NOMO-1 treated with dmso at 0.1 percent for 144 hours (cell line): ENCODE data around the gene ATP4B.

Experiments
- DNase-seq: peaks from one replicate; lab custom pipeline; 2025; ENCODE audit not compliant: unreplicated experiment; lab: John Stamatoyannopoulos, UW

The ATP4B gene

DNA sequence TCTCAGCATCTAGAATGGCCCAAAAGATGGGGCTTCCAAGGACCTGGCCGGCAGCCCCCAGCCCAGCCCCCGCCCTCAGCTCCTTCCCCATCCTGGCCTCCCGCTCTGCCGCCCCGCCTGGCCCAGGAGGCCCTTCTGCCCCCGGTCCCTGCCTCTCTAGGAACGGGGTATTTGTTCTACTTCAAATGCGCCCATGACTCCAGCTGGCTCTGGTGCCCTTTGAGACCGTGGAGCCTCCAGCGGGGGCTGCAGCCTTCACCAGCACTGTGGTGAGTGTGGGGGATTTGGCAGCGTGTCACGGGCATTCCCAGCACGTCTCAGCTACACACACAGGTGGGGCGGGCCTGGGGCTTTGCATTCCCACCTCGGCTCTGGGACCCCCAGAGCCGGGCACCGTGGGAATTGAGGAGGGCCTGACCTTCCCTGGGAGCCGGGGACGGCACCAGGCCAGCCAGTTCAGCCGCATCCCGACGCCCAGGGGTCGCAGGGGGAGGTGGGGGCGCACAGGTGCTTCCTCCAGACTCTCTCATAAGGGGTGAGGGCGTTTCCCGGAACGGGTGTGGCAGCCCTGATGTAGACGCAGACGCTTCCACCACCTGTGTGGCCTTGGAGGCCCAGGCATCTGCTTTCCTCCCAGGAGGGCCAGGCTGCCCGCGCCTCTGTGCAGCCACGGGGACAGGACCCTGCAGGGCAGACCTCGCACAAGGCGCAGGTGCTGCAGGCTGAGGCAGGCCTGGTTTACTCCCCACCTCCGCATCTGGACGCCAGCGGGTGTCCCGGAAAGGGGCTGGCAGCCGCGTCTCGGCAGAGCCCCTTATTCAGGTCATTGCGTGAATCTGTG is 947 bp downstream of the ATP4B start:
- no peak for DNase-seq

DNA sequence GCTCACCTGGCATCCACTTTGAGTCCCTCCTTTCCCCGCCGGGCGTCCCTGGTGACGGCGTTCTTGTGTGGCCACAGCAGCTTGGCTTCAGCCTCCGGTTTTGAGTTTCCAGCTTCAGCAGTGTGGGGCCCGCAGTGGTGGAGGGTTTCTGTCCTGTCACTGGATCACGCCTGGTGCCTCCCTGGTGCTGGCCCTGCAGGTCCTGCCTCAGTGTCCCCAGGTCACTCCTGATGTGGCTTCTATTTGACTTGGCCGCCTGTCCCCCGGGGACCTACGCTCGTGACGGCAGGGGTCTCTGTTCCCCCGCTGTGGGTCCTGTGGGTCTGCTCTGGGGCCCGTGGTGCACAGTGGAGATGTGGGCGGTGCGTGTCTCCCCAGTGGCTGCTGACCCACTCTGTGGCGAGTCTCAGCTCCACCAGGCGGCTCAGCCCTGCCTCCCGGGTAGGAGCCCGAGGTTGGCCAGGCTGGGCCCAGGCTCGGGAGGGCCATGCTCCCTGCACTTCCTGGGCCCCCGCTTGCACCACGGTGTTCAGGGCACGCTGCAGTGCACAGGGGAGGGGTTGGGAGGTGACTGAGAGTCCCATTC is 1.9 kb downstream of the ATP4B start:
- DNase-seq, result no peak

DNA sequence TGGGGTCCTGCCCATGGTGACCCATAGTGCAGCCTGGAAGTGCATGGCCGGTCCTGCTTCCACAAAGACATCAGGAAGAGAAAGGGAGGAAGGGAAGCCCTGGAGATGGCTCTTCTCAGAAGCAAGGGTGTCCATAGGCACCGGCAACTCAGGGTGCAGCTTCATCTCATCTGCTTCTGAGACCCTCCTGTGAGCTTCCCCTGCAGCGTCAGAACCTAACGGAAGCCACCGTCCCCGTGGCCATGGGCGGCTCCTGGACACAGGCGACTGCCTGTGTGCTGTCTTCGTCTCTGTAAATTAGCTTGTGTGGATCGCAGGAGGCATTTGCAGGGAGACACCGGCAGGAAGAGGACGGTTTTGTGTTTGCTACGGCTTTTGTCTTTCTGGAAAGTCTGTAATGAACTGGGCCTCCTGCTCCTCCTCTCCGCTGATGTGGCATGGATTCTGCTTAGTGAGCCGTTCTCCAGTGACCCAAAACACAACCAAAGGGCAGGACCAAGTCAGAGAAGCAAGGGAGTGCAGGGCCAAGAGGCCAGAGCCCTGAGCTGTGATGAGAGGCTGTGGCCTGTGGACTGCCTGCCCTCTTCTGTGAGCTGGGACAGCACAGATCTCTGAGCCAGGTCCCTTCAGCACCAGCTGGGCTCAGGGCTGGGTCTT is 2.5 kb downstream of the ATP4B start:
- DNase-seq, result no peak

DNA sequence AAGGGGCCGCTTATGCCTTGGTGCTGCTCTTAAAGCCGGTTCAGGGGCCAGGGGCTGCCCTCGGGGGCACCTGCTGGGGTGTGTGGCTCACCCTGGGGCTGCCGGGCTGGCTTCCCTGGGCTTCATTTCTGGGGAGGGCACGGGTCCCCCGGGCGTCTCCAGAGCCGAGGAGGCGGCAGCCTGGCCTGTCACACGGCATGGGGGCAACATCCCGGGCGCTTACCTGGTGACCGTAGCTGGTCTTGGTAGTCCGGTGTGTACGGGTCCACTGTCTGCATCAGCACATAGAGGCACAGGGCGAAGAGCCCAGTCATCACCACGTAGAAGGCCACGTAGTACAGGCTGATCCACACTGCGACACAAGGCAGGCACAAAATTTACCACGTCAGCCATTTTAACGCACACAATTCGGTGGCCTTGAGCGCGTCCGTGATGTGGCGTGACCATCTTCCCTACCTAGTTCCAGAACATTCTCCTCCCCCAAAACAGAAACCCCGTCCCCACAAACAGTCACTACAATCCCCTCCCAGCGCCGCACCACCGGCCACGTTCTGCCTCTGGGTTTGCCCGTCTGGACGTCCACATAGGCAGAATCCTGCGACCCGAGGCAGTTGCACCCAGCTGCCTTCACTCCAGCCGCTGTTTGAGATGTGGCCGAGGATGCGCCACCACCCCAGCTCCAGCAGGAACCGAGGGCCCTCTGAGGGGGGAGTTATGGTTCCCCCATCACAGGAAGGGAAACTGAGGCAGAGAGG is 3.2 kb downstream of the ATP4B start:
- no peak for DNase-seq

DNA sequence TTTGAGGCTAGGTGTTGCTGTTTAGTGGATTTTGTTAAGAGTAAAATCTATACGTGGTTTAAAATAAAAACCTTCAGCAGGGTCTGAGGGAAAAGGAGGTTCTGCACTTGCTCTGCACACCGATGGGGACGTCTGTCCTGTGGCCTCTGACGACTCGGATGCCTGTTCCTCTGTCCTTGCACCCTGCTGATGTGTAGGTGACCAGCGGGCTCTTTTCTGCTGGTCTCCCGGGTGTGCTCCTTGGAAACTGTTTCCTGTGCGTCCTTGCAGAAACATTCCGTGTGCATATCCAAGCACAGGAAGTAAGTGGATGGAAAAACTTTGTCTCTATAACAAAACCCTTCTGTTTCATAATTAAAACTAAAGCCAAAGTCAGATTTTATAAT is 3.8 kb downstream of the ATP4B start:
- no peak for DNase-seq

DNA sequence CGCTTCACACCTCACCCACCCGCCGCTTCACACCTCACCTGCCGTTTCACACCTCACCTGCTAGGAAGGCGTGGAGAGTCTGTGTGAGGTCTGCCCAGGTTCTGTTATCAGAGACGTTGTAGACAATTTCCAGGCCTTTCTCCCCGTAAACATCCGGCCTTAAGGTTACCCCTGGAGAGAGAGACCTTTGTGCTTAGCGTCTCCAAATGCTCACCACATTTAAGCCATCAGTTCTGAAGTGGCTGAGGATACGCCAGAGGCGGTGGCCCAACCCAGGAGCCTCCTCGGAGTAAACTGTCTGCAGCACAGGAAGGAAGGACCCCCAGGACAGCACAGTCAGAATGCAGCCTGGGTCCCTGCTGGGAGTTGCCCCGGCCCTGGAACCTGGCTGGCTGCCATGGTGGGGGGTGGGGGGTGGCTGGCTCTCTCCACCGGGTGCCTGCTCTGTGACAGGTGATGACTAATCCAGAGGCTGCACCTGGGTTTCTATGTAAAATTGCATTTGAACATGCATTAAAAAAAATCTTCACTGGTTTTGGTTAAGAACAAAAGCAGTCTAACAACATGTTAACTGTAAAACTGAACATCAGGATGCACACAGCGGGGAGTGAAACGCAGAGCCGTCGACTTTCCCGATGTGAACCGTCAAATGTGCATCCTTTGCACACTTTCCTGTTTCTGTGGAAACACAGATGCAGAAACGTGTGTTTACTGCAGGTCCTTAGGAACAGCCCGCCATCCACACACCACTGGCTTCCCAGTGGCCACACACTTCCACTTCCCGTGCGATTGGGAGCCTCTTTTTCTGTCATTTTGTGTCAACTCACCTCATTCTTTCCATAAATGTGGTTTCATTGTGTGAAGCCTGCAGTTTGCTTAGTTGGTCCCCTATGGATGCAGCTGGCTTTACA is 4.5 kb downstream of the ATP4B start:
- DNase-seq, result no peak

DNA sequence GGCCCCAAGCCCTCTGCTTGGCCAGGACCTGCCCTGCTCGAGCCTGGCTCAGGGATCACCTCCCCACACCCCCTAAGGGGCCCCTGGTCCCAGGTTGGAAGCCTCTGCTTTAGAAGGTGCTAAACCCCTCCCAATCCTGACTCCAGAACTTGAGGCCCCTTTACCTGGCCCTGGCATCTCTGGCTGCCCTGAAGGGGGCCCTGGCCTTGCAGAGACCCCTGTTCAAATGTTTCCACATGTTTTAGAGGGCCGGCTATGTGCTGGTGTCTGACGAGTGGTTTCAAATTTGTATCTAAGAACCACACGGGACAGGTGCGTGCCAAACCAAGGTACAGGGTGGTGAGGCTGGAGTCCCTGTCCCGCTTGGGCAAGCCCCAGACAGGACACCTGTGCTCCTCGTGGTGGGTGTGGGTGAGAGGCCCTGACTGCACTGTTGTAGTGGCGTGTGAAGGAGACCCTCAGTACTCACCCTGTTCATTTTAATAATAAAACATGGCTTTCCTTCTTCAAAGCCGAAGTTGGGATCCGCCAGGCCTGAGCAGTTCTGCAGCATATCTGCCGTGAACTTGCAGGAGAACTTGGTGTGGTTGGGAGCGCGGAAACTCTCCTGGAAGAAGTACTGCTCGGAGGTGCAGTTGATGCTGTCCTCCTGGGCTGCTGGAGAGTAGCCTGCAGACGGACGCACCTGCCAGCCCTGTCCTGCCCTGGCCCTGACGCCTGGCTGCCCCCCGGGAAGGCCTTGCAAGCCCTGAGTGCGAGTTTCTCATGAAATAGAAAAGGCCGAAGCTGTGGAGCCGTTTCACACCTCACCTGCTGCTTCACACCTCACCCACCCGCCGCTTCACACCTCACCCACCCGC is 5.4 kb downstream of the ATP4B start:
- no peak for DNase-seq

DNA sequence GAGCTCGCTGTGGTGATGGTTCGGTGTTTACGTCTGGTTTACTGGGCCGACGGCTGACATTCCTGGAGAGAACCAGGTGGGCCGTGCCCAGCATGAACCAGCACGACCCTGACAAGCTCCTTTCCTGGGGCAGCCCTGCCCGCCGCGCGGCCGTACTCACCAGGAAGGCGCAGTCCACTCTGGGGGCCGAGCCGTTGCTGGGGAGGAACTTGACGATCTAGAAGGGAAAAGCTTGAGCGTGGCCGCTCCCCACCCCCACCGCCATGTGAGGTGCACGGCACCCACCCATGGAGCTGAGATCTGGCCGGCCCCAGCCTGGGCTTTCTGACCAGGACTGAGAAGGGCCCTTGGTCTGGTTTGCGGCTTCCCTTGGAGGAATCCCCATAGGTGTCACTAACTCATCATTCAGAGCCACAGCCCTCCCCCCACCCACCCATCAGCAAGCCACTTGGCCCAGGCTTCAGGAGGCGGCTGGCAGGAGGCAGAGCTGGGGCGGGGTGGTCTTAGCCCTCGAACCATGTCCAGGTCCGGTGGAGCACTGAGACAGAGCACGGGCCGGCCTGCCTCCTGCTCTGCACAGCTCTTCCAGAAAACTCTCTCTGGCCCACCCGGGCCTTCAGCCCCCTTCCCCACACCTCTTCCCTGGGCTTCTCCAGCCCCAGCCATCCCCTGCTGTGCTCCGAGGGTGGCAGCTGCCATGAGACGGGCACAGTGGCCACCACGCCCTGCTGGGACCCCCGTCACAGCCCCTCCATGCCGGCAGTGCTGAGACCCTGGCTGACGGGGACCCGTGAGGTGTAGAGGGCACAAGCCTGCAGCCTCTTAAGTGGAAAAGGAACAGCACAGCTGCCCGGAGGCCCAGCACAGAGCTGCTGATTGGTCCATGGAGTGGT is 6.2 kb downstream of the ATP4B start:
- no peak for DNase-seq

DNA sequence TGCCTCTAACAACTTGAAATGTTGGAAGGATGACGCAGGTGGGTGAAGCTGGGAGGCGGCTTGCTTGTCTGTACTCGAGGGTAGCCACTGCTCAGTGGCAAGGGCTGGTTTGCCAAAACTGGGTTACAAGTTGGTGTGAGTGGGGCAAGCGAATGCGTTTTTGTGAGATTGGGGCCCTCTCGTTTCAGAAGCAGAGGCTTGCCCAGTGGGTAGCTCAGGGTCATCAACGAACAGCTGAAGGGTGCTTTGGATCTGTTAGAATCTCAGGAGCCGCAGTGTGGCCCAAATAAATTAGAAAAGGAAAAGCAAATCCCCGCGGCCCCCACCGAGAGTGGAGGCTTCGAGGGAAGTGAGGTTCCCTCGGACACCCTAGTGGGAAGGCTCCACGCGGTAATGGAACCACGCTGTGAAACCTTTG is 7.3 kb downstream of the ATP4B start:
- DNase-seq, result no peak

DNA sequence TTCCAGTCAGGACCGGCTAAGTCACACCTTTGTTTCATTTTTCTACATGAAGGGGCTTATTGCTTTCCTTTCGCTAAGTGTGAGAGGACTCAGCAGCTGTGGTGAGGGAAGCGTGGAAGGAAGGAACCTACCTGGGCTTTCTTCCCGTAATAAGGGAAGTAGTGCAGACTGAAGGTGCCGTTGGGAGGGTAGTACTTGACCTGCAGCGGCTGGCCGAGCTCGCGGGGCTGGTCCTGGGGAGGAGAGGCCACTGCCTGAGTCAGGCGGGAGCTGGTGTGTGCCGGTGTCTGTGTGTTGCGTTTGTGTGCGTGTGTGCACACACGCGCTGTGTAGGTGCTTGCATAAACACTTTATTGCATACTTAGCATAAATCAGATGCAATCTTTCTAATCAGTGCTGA is 7.7 kb downstream of the ATP4B start:
- no peak for DNase-seq

DNA sequence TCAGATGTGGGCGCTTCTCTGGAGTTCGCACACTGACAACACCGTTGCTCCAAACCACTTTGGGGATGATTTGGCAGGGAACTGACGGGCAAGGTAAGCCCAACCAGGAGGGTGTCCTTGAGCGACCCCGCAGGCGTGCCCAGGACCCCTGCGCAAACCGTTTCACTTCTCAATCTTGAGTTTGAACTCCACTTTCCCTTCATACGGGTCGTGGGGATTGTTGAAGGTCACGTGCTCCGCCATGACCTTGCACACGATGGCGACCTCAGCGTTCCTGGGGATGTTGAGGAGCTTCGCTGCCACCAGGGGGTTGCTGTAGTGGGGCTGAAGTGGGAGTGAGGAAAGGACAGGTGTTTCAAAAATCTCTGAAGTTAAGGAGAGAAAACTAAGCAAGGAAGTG is 8.8 kb downstream of the ATP4B start:
- DNase-seq, result no peak

DNA sequence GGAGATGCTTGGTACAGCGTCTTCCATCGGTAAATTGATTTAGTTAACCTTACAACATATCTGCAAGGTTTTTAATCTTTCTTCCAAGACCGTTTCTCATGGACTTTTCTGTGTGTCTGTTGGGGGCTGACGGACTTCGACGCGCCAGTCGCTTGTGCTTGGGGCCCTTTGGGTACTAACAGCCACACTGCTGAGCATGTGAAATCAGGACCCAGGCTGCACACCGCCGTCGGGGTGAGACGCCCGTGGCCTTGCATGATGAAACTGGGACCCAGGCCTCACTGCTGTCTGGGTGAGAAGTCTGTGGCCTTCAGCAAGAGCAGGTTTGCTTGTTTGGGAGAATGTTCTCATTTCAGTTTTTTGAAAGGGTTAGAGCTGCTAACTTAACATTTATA is 9.8 kb downstream of the ATP4B start:
- no peak for DNase-seq

DNA sequence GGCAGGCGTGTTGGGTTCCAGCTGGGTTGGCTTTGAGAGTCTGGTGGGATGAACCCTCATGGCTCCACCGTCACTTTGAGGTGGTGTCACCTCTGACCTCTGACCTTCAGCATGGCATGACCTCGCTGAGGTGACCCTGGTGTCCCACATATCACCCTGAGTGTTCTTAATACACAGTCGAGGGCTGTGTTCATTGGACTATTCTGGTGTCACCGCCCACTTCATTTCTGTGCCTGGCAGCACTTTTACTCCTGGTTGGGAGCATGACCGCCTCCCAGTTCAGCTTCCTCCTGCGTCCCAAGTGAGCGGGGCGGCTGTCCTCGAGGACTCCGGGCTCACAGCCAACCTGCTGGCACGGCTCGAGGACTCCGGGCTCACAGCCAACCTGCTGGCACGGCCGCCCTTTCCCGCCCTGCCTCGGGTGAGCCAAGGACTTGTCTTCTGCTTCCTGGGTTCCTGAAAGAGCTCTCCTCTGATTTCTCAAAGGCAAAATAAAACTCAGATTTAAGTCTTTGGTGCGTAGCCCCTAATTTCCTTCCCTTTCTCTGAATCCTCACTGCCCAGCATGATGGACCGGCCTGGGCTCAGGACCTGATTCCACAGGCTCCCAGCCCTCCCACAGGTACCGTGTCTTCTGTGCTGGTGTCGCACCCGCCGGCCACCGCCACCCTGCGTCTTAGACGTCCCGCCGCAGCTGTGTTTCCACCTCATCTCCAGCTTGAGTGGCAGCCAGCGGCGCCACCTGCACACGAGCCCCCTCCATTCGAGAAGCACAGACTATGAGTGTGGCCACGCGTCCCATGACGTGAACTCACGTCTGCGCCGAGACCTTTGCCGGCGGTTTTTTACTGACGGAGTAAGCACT is 10.4 kb downstream of the ATP4B start:
- DNase-seq, result no peak

DNA sequence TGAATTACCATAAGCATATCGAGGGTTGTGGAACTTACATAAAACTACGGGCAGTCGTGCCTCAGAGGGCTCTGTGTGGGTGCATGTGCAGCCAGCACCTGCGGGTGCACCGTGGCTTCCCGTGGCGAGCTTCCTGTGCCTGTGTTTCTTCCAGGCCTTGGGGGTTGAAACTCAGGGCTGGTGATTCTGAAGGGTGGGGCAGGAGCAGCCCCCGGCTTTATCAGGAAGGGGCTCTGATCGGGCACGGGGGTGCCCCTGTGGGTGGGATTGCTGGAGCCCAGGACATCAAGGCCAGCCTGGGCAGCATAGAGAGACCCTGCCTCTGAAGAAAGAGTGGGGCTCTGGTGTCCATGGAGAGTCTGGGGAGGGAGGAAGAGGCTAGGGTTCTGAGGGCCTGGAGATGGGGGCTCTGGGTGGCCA is 11.1 kb downstream of the ATP4B start:
- DNase-seq, result no peak

DNA sequence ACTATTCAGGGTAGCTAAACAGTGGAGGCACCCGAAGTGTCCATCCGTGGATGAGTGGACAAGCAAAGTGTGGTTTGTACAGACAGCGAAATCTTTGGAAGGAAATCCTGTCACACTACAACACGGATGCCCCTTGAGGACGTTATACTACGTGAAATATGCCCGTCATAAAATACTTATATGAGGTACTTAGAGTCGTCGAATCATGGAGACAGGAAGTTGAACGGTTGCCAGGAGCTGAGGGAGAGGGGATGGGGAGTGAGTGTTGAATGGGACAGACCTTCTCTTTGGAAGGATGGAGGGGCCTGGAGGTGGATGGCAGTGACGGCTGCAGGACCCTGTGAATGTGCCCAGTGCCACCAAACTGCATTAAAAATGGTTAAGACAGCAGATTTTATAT is 11.6 kb downstream of the ATP4B start:
- no peak for DNase-seq

DNA sequence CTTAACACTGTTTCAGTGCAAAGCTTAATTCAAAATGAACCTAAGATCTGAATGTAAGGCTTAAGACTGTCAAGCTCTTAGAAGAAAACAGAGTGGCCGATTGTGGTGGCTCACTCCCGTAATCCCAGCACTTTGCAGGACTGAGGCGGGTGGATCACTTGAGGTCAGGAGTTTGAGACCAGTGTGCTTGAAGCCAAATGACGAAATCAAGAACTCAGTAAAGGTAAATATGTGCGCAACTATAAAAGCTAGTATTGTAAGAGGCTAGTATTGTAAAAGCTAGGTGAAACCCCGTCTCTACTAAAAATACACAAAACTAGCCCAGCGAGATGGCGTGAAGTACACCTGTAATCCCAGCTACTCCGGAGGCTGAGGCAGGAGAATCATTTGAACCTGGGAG is 12.7 kb downstream of the ATP4B start:
- no peak for DNase-seq

DNA sequence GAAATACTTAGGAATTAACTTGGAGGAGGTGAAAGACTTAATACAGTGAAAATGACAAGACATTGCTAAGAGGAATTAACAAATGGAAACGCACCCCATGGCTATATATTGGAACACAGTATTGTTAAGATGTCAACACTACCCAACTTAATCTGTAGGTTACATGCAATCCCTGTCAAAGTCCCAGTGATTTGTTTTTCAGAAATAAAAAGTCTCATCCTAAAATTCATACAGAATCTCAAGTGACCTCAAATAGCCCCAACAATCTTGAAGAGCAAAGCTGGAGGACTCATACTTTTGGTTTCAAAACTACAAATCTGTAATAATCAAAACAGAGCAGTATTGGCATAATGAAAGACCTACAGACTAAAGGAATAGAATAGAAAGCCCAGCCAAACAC is 13.2 kb downstream of the ATP4B start:
- no peak for DNase-seq

DNA sequence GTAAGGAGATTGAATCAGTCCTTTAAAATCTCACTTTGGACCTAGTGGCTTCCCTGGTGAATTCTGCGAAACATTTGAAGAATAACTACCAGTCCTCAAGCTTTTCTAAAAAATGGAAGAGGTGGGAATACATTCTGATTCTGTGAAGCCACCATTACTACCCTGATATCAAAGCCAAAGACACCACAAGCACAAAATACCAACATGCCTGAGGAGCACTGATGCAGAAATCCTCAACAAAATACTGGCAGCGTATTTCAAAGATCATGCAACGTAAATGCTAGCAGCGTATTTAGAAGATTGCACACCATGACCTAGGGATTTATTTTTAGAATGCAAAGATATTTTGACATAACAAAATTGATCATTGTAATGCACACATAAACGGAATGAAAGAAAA is 14.4 kb downstream of the ATP4B start:
- no peak for DNase-seq
